ENCODE results near the gene HLA-DQA1.

- TF ChIP-seq SIN3A (IDR thresholded peaks at IDR 0.05; ENCODE audit: low read depth) = no peak
- TF ChIP-seq CTCF (IDR thresholded peaks at IDR 0.05 in 2 of 3, conservative IDR thresholded peaks at IDR 0.05 in 1 of 3; ENCODE audit: borderline replicate concordance in 1 of 3, insufficient read depth in 1 of 3, low read depth in 2 of 3, low read length in 2 of 3) = no peak
- no peak for TF ChIP-seq REST (IDR thresholded peaks at IDR 0.05; ENCODE audit: low read depth)
- no peak for TF ChIP-seq ELF1 (IDR thresholded peaks at IDR 0.05; ENCODE audit: borderline replicate concordance, low read depth)
- TF ChIP-seq ZNF274 (IDR thresholded peaks at IDR 0.05; ENCODE audit: low read depth, low read length) = no peak
- TF ChIP-seq EZH2 (IDR thresholded peaks at IDR 0.05) = no peak
- TF ChIP-seq ZBTB33 (IDR thresholded peaks at IDR 0.05; ENCODE audit: extremely low read depth, insufficient replicate concordance, low read length) = no peak
- no peak for TF ChIP-seq POLR2A (IDR thresholded peaks at IDR 0.05; ENCODE audit: borderline replicate concordance, extremely low read depth, insufficient read depth, insufficient read length)
- TF ChIP-seq YY1 (IDR thresholded peaks at IDR 0.05; ENCODE audit: extremely low read depth, insufficient replicate concordance, low read depth, low read length) = no peak
- TF ChIP-seq ZFX (IDR thresholded peaks at IDR 0.05) = no peak
- TF ChIP-seq CBX3 (IDR thresholded peaks at IDR 0.05; ENCODE audit: low read depth) = no peak
- no peak for TF ChIP-seq CEBPB (IDR thresholded peaks at IDR 0.05; ENCODE audit: low read depth)
- no peak for TF ChIP-seq MAX (IDR thresholded peaks at IDR 0.05)
- TF ChIP-seq RAD21 (IDR thresholded peaks at IDR 0.05; ENCODE audit: low read depth) = no peak
These were observed 42.8 kb downstream of the HLA-DQA1 start for GRCh38 chr6:32680055-32680454.
